SK-N-SH (cell line): Measurements from ENCODE around the gene TSPYL4. TPM values are rescaled to one million over a fixed set of nuclear protein-coding genes. Genes with fewer than 3 reads are reported as not detected.

Experiments
- CTCF ChIA-PET: fragments of 300-600, 350-600 bp; formaldehyde crosslinking; extraction: SDS; loops from one replicate; lab custom pipeline; 2021; lab: Yijun Ruan, JAX
- POLR2A ChIA-PET: fragments of 350-600 bp; sonication (Branson Sonifier 250); formaldehyde crosslinking; extraction: SDS; loops from one replicate; lab custom pipeline; 2020; ENCODE audit warnings: antibody characterized with exemption, inconsistent platforms; lab: Yijun Ruan, JAX
- DNase-seq: peaks from one replicate; pipeline ENCODE4 v3.0.0; 2012
- H2AFZ ChIP-seq: fragments of 200-600 bp; sonication (generic); 2 replicates; pipeline ENCODE4 v1.8.1; 2016; ENCODE audit warnings: antibody characterized with exemption, mild to moderate bottlenecking, low read depth
- H3F3A ChIP-seq: fragments of 200-600 bp; sonication (generic); replicated peaks from 2 replicates; pipeline ENCODE3; 2016; ENCODE audit warnings: antibody characterized with exemption, mild to moderate bottlenecking; ENCODE audit not compliant: insufficient read depth
- H3K27ac ChIP-seq, 2 experiments: fragments of 200-500 bp in 1 of 2; fragments of 200-600 bp in 1 of 2; sonication (Bioruptor generic) in 1 of 2; sonication (generic), shearing (Covaris generic) in 1 of 2; 2 replicates each; pipeline versions ENCODE4 v1.5.1 to v1.6.1; 2014 to 2016; ENCODE audit warnings: low read depth in 2 of 2, inconsistent platforms in 1 of 2, low read length in 1 of 2, mild to moderate bottlenecking in 1 of 2, mixed read lengths in 1 of 2
- H3K27me3 ChIP-seq: fragments of 200-600 bp; sonication (generic), shearing (Covaris generic); 2 replicates; pipeline ENCODE4 v1.6.1; 2016; ENCODE audit warnings: mixed run types; ENCODE audit not compliant: insufficient read depth
- H3K36me3 ChIP-seq, 2 experiments: fragments of 200-500 bp in 1 of 2; fragments of 200-600 bp in 1 of 2; sonication (Bioruptor generic) in 1 of 2; sonication (generic) in 1 of 2; replicated peaks in 1 of 2; 2 replicates each; pipeline versions ENCODE3 to v1.5.1; 2014 to 2016; ENCODE audit warnings: low read length in 1 of 2, mild to moderate bottlenecking in 1 of 2; ENCODE audit not compliant: insufficient read depth in 2 of 2, control insufficient read depth in 1 of 2
- H3K4me1 ChIP-seq, 2 experiments: fragments of 200-500 bp in 1 of 2; fragments of 200-600 bp in 1 of 2; sonication (Bioruptor generic) in 1 of 2; sonication (generic), shearing (Covaris generic) in 1 of 2; 2 replicates each; pipeline versions ENCODE4 v1.5.1 to v1.6.1; 2014 to 2016; ENCODE audit warnings: low read depth in 1 of 2, low read length in 1 of 2, mixed run types in 1 of 2; ENCODE audit not compliant: insufficient read depth in 2 of 2, control insufficient read depth in 1 of 2
- H3K4me2 ChIP-seq: fragments of 200-600 bp; sonication (generic), shearing (Covaris generic); 2 replicates; pipeline ENCODE4 v1.6.1; 2017; ENCODE audit warnings: mixed run types
- H3K4me3 ChIP-seq, 2 experiments: fragments of 200-500 bp in 1 of 2; fragments of 200-600 bp in 1 of 2; sonication (Bioruptor generic) in 1 of 2; sonication (generic), shearing (Covaris generic) in 1 of 2; 2 replicates each; pipeline versions ENCODE4 v1.5.1 to v1.8.1; 2014 to 2016; ENCODE audit warnings: low read depth in 2 of 2, inconsistent platforms in 1 of 2, low read length in 1 of 2, mild to moderate bottlenecking in 1 of 2, mixed read lengths in 1 of 2, moderate library complexity in 1 of 2
- H3K79me2 ChIP-seq: fragments of 200-600 bp; sonication (generic); 2 replicates; pipeline ENCODE4 v1.8.1; 2017; ENCODE audit warnings: mild to moderate bottlenecking; ENCODE audit not compliant: insufficient read depth
- H3K9ac ChIP-seq: fragments of 200-600 bp; sonication (generic); 2 replicates; pipeline ENCODE4 v1.6.1; 2017; ENCODE audit warnings: mixed run types
- H3K9me2 ChIP-seq: fragments of 200-600 bp; sonication (generic); 2 replicates; pipeline ENCODE4 v1.6.1; 2017; ENCODE audit warnings: mixed run types
- H3K9me3 ChIP-seq: fragments of 200-600 bp; sonication (generic); 2 replicates; pipeline ENCODE4 v1.6.1; 2017; ENCODE audit warnings: mixed run types, mild to moderate bottlenecking, moderate library complexity
- H4K20me1 ChIP-seq: fragments of 200-600 bp; sonication (generic); 2 replicates; pipeline ENCODE4 v1.6.1; 2017; ENCODE audit warnings: mild to moderate bottlenecking, mixed run types; ENCODE audit not compliant: insufficient read depth
- ELF1 ChIP-seq: IDR thresholded peaks from 2 replicates; pipeline ENCODE4 v1.4.0; 2012
- EP300 ChIP-seq, 2 experiments: IDR thresholded peaks; 2 replicates each; pipeline versions ENCODE4 v1.4.0 to v1.6.1; 2012; ENCODE audit warnings: borderline replicate concordance in 1 of 2, low read depth in 1 of 2, low read length in 1 of 2
- EZH2phosphoT487 ChIP-seq: fragments of 200-600 bp; sonication (generic); IDR thresholded peaks from 2 replicates; pipeline ENCODE4 v1.6.1; 2017; ENCODE audit warnings: low read depth, mixed run types, mild to moderate bottlenecking, antibody characterized with exemption, moderate library complexity, borderline replicate concordance
- MAX ChIP-seq: IDR thresholded peaks from 2 replicates; pipeline ENCODE4 v1.4.0; 2012; ENCODE audit warnings: low read depth
- MXI1 ChIP-seq: IDR thresholded peaks from 2 replicates; pipeline ENCODE4 v1.6.1; 2012; ENCODE audit warnings: mild to moderate bottlenecking, low read depth, low read length, improper control_type of control experiment
- PBX3 ChIP-seq: IDR thresholded peaks from 2 replicates; pipeline ENCODE4; 2012
- RCOR1 ChIP-seq: fragments of 150-350 bp; IDR thresholded peaks from 2 replicates; pipeline ENCODE4 v1.6.1; 2017; ENCODE audit warnings: antibody characterized with exemption, low read length
- RXRA ChIP-seq: IDR thresholded peaks from 2 replicates; pipeline ENCODE4 v1.4.0; 2012; ENCODE audit warnings: low read depth, mild to moderate bottlenecking, borderline replicate concordance
- SIN3A ChIP-seq: IDR thresholded peaks from 2 replicates; pipeline ENCODE4 v1.6.1; 2012; ENCODE audit warnings: low read depth, mild to moderate bottlenecking, low read length, moderate library complexity, borderline replicate concordance
- TCF12 ChIP-seq: IDR thresholded peaks from 2 replicates; pipeline ENCODE4 v1.4.0; 2012
- TEAD4 ChIP-seq: IDR thresholded peaks from 2 replicates; pipeline ENCODE4 v1.4.0; 2012; ENCODE audit warnings: mild to moderate bottlenecking, borderline replicate concordance; ENCODE audit not compliant: insufficient read depth
- USF1 ChIP-seq: IDR thresholded peaks from 2 replicates; pipeline ENCODE4 v1.4.0; 2012; ENCODE audit warnings: low read depth, borderline replicate concordance
- ZBTB33 ChIP-seq: IDR thresholded peaks from 2 replicates; pipeline ENCODE4 v1.4.0; 2012; ENCODE audit warnings: low read depth, borderline replicate concordance
- WGBS: methylation state at CpG from one replicate; pipeline ENCODE4 v1.1.6; 2017; ENCODE audit warnings: low lambda C conversion rate; 5-methylcytosine and 5-hydroxymethylcytosine counted together
- polyA plus RNA-seq, 3 experiments: library from polyadenylated mRNA; depleted of rRNA; stranded (reverse); fragments of >200 nt; gene quantifications; 2 replicates each; pipeline ENCODE4 v1.2.3, GENCODE V29; 2012

TSPYL4 gene
- polyA plus RNA-seq, 1 of the 3 experiments (the other 2 are of a cell fraction): 29.1 TPM

- no peaks in the 10 kb centered on the region for H3K27me3 ChIP-seq
- ChIA-PET POLR2A (interaction anchor here (1.0 kb wide), 1 partner anchor 12 kb away, joined by 4 read pairs; the partner anchor contains the start of gene TSPYL1), CTCF (interaction anchor here (1.2 to 2.3 kb wide), 3 partner anchors 24 to 269 kb away, joined by 4 to 8 read pairs (median 5); no protein-coding TSS in a partner anchor)
- no peak overlapping the region for H3K27ac ChIP-seq
- H3K36me3 ChIP-seq: no peaks in the 10 kb centered on the region
- H3K4me2 ChIP-seq: no peak overlapping the region
- H3K79me2 ChIP-seq: no peaks in the 10 kb centered on the region
- TF ChIP-seq ELF1 (no peak), SIN3A (no peak), TCF12 (no peak), EP300 (IDR thresholded peaks at IDR 0.05; ENCODE audit: borderline replicate concordance in 1 of 2, low read depth in 1 of 2, low read length in 1 of 2) (no peak), TEAD4 (no peak), RXRA (no peak)
- TF ChIP-seq, all 33 proteins: peak for 0
- Histone ChIP-seq H2AFZ (no peak overlapping the region), H3K9me3 (no peaks in the 10 kb centered on the region), H3K4me1 (no peaks in the 10 kb centered on the region), H3K4me3 (no peak overlapping the region), H3F3A (no peaks in the 10 kb centered on the region), H4K20me1 (no peaks in the 10 kb centered on the region), H3K9ac (no peak overlapping the region), H3K9me2 (no peaks in the 10 kb centered on the region)
- 93% methylated on average over 1 of the region's 1 CpG for WGBS
- no peak for DNase-seq
Observed at GRCh38 chr6:116292553-116292952, 38.7 kb upstream of the TSPYL4 start.

- Histone ChIP-seq H3F3A (no peaks in the 10 kb centered on the region), H3K4me3 (no peak overlapping the region), H2AFZ (no peak overlapping the region), H3K9me3 (no peaks in the 10 kb centered on the region), H3K36me3 (no peaks in the 10 kb centered on the region), H3K27me3 (no peaks in the 10 kb centered on the region), H4K20me1 (no peaks in the 10 kb centered on the region), H3K9ac (no peak overlapping the region), H3K4me1 (no peaks in the 10 kb centered on the region), H3K9me2 (no peaks in the 10 kb centered on the region), H3K4me2 (no peak overlapping the region), H3K79me2 (no peaks in the 10 kb centered on the region), H3K27ac (no peak overlapping the region)
- ChIA-PET CTCF (interaction anchor here (2.3 kb wide), 1 partner anchor 23 kb away, joined by 5 read pairs; no protein-coding TSS in a partner anchor), POLR2A (interaction anchor here (1.0 kb wide), 1 partner anchor 12 kb away, joined by 4 read pairs; the partner anchor contains the start of gene TSPYL1)
- no peak for DNase-seq
- peak; percentile 36; the same call in 1 of the 2 replicates for TF ChIP-seq PBX3
- no peak for TF ChIP-seq EP300 (IDR thresholded peaks at IDR 0.05; ENCODE audit: borderline replicate concordance in 1 of 2, low read depth in 1 of 2, low read length in 1 of 2)
- WGBS: 93% methylated on average over 4 of the region's 4 CpGs
Observed at GRCh38 chr6:116291701-116292396, 38.0 kb upstream of the TSPYL4 start.

- WGBS: 84% methylated on average over 2 of the region's 2 CpGs
- POLR2A ChIA-PET: no interaction called here
- DNase-seq: no peak
- no peaks in the 10 kb centered on the region for H3K4me1 ChIP-seq
- no peaks in the 10 kb centered on the region for H4K20me1 ChIP-seq
- no peaks in the 10 kb centered on the region for H3F3A ChIP-seq
- H3K27ac ChIP-seq: no peak overlapping the region
- no peak overlapping the region for H3K9ac ChIP-seq
- no peaks in the 10 kb centered on the region for H3K27me3 ChIP-seq
- H2AFZ ChIP-seq: no peak overlapping the region
- H3K4me3 ChIP-seq: no peak overlapping the region
- no peaks in the 10 kb centered on the region for H3K9me2 ChIP-seq
- H3K36me3 ChIP-seq: no peaks in the 10 kb centered on the region
- no peaks in the 10 kb centered on the region for H3K79me2 ChIP-seq
- H3K4me2 ChIP-seq: no peak overlapping the region
- H3K9me3 ChIP-seq: no peaks in the 10 kb centered on the region
- CTCF ChIA-PET: interaction anchor here (1.8 kb wide), 1 partner anchor 73 kb away, joined by 6 read pairs; no protein-coding TSS in a partner anchor
- TF ChIP-seq ZBTB33 (no peak), USF1 (no peak), SIN3A (no peak), PBX3 (no peak), EZH2phosphoT487 (no peak), RXRA (no peak), RCOR1 (no peak), MAX (no peak), MXI1 (no peak), TEAD4 (no peak)
Observed at GRCh38 chr6:116290799-116291198, 36.9 kb upstream of the TSPYL4 start.
